GM12891 (cell line): Measurements from ENCODE around the gene PAPPA2.

ENCODE experiments used
- DNase-seq: peaks from one replicate; pipeline ENCODE4 v3.0.0; 2011; ENCODE audit warnings: low spot score; ENCODE audit not compliant: insufficient read length
- FAIRE-seq: peaks from 2 replicates; lab custom pipeline; 2011; peaks lifted over from hg19 to GRCh38; lab: Jason Lieb, UNC
- PAX5 ChIP-seq: IDR thresholded peaks from 2 replicates; pipeline ENCODE4 v1.6.1; 2011; ENCODE audit warnings: low read length, moderate library complexity, mild to moderate bottlenecking; ENCODE audit not compliant: insufficient read depth, severe bottlenecking
- POLR2A ChIP-seq: IDR thresholded peaks from 2 replicates; pipeline ENCODE4 v1.6.1; 2011; ENCODE audit warnings: low read depth, low read length, control low read depth
- POLR2AphosphoS5 ChIP-seq: IDR thresholded peaks from 2 replicates; pipeline ENCODE4 v1.6.1; 2011; ENCODE audit warnings: low read depth, low read length, control low read depth
- POU2F2 ChIP-seq: IDR thresholded peaks from 2 replicates; pipeline ENCODE4 v1.6.1; 2011; ENCODE audit warnings: low read depth, mild to moderate bottlenecking, control low read depth, low read length, moderate library complexity
- SPI1 ChIP-seq: IDR thresholded peaks from 2 replicates; pipeline ENCODE4 v1.6.1; 2011; ENCODE audit warnings: low read depth, low read length, control low read depth
- TAF1 ChIP-seq: IDR thresholded peaks from 2 replicates; pipeline ENCODE4 v1.6.1; 2011; ENCODE audit warnings: low read depth, low read length, control low read depth

PAPPA2 gene

GRCh38 chr1:176682830-176683535 lies 220.0 kb downstream of the PAPPA2 start:
- TF ChIP-seq SPI1 = no peak
- no peak for TF ChIP-seq TAF1
- TF ChIP-seq POLR2A = no peak
- TF ChIP-seq POLR2AphosphoS5 = no peak
- TF ChIP-seq POU2F2 = no peak
- TF ChIP-seq PAX5 = no peak
- FAIRE-seq = no peak
- no peak for DNase-seq

GRCh38 chr1:176691251-176692228 lies 228.6 kb downstream of the PAPPA2 start:
- DNase-seq (no peak), FAIRE-seq (peak; percentile 63)
- no peak for TF ChIP-seq TAF1
- no peak for TF ChIP-seq SPI1
- TF ChIP-seq PAX5 = no peak
- no peak for TF ChIP-seq POU2F2
- TF ChIP-seq POLR2AphosphoS5 = no peak
- no peak for TF ChIP-seq POLR2A

- FAIRE-seq (no peak), DNase-seq (no peak)
- TF ChIP-seq POLR2AphosphoS5 = no peak
- TF ChIP-seq POLR2A = no peak
- no peak for TF ChIP-seq TAF1
- TF ChIP-seq POU2F2 = no peak
Measured at GRCh38 chr1:176692431-176692830, 229.5 kb downstream of the PAPPA2 start.

- FAIRE-seq = no peak
- TF ChIP-seq PAX5 (no peak), POLR2A (no peak), TAF1 (no peak), POU2F2 (no peak), POLR2AphosphoS5 (no peak), SPI1 (no peak)
- no peak for DNase-seq
Measured at GRCh38 chr1:176692988-176693696, 230.2 kb downstream of the PAPPA2 start.

- no peak for FAIRE-seq
- no peak for TF ChIP-seq POU2F2
- no peak for TF ChIP-seq POLR2A
- no peak for TF ChIP-seq TAF1
- TF ChIP-seq PAX5 = no peak
- no peak for TF ChIP-seq SPI1
- TF ChIP-seq POLR2AphosphoS5 = no peak
- DNase-seq = no peak
Measured at GRCh38 chr1:176693697-176694329, 230.8 kb downstream of the PAPPA2 start.

- TF ChIP-seq POLR2A (no peak), SPI1 (no peak), TAF1 (no peak), POLR2AphosphoS5 (no peak), PAX5 (no peak), POU2F2 (no peak)
- FAIRE-seq = no peak
- DNase-seq = no peak
Measured at GRCh38 chr1:176694713-176695112, 231.7 kb downstream of the PAPPA2 start.

- TF ChIP-seq POLR2A = no peak
- TF ChIP-seq POLR2AphosphoS5 = no peak
- no peak for TF ChIP-seq TAF1
- TF ChIP-seq POU2F2 = no peak
- TF ChIP-seq SPI1 = no peak
- no peak for TF ChIP-seq PAX5
- DNase-seq (no peak), FAIRE-seq (no peak)
Measured at GRCh38 chr1:176696109-176696508, 233.1 kb downstream of the PAPPA2 start.

- DNase-seq (no peak), FAIRE-seq (no peak)
- no peak for TF ChIP-seq SPI1
- no peak for TF ChIP-seq POLR2A
- TF ChIP-seq PAX5 = no peak
- no peak for TF ChIP-seq POLR2AphosphoS5
- TF ChIP-seq POU2F2 = no peak
- TF ChIP-seq TAF1 = no peak
Measured at GRCh38 chr1:176696689-176697088, 233.7 kb downstream of the PAPPA2 start.
